C4-2B (cell line): ENCODE results near the gene MYH15.

Source experiments
- H3K27ac ChIP-seq: fragments of 450-650 bp; 2 replicates; pipeline ENCODE4 v1.5.1; 2017
- CTCF ChIP-seq: fragments of 450-650 bp; conservative IDR thresholded peaks from 2 replicates; pipeline ENCODE4 v1.5.1; 2017; ENCODE audit warnings: mild to moderate bottlenecking
- ZFX ChIP-seq: fragments of 450-650 bp; IDR thresholded peaks from 2 replicates; pipeline ENCODE4 v1.6.1; 2017

MYH15 gene

GRCh38 chr3:108525256-108525655 lies 14.9 kb upstream of the MYH15 start:
- TF ChIP-seq ZFX (no peak), CTCF (no peak)
- H3K27ac ChIP-seq, result no peak overlapping the region

- TF ChIP-seq ZFX, result no peak
- TF ChIP-seq CTCF, result no peak
- H3K27ac ChIP-seq, result no peak overlapping the region
These were observed 14.1 kb upstream of the MYH15 start for GRCh38 chr3:108524537-108524936.

GRCh38 chr3:108518895-108519294 lies 8.5 kb upstream of the MYH15 start:
- H3K27ac ChIP-seq, result no peak overlapping the region
- TF ChIP-seq CTCF (no peak), ZFX (no peak)

- H3K27ac ChIP-seq, result no peak overlapping the region
These were observed 6.5 kb upstream of the MYH15 start for GRCh38 chr3:108516881-108517280.

GRCh38 chr3:108513961-108514360 lies 3.6 kb upstream of the MYH15 start:
- TF ChIP-seq ZFX (no peak), CTCF (no peak)

More at GRCh38 chr3:108516881-108517280, 6.5 kb upstream of the MYH15 start:
- no peak for TF ChIP-seq CTCF
- no peak for TF ChIP-seq ZFX

GRCh38 chr3:108512671-108513070 lies 2.3 kb upstream of the MYH15 start:
- H3K27ac ChIP-seq, result no peak overlapping the region
- TF ChIP-seq CTCF (no peak), ZFX (no peak)

More at GRCh38 chr3:108513961-108514360, 3.6 kb upstream of the MYH15 start:
- no peak overlapping the region for H3K27ac ChIP-seq

GRCh38 chr3:108511490-108511889 lies 1.1 kb upstream of the MYH15 start:
- no peak overlapping the region for H3K27ac ChIP-seq
- no peak for TF ChIP-seq CTCF
- TF ChIP-seq ZFX, result no peak
